Transverse colon (tissue), 3 donors: ENCODE measurements around the gene LAMA5.

ENCODE experiments used
- CTCF ChIP-seq, 5 experiments: fragments of 200-600 bp in 3 of 5; fragments of 450-650 bp in 2 of 5; sonication (generic) in 3 of 5; IDR thresholded peaks; 1 replicate in 2 of 5; 2 replicates in 3 of 5; pipeline ENCODE4 v1.5.1; 2016 to 2017; ENCODE audit warnings: antibody characterized with exemption in 5 of 5, inconsistent platforms in 3 of 5, mild to moderate bottlenecking in 2 of 5, moderate library complexity in 1 of 5
- POLR2A ChIP-seq: fragments of 450-650 bp; IDR thresholded peaks from one replicate; pipeline ENCODE4 v1.6.1; 2016; ENCODE audit warnings: antibody characterized with exemption, mild to moderate bottlenecking, moderate library complexity

DNA sequence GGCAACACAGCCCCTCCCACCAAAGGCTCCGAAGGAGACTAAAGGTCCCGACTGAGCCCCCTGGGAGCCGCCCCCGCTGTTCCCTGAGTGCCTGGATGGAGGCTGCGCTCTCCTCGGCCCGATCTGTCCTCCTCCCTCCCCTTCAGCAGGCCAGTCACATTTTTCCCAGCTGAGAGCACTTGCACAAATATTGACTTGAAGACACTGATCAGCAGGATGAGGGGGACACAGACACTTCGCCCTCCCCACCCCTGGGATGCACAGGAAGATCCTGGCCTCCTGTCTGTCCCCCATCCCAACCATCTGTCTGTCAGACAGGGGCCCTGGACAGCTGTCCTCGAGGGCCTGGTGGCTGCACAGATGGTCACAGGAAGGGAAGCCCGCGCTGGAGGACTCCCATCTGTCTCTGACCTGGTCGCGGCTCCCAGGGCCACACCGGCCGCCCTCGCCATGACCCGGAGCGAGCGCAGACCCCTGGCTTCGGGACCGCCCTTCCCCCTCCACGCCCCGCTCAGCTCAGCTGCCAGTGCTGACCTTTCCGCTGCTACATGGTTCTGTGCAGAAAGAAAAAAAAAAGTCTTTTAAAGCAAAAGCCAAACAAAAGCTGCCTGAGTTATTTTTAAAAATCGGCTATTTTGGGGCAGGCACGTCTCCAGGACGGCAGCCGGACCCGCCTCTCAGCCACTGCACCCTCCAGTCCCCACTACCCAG, 11.1 kb downstream of the LAMA5 start:
- TF ChIP-seq CTCF (IDR thresholded peaks at IDR 0.05) (no peak), POLR2A (no peak)
